ENCODE data around the gene LRIG2.
"Not testable (repeated sequence)": the region's sequence is repeated elsewhere in the genome, so short reads cannot be mapped to it uniquely, and the experiment has no call there.

Gene LRIG2

DNA sequence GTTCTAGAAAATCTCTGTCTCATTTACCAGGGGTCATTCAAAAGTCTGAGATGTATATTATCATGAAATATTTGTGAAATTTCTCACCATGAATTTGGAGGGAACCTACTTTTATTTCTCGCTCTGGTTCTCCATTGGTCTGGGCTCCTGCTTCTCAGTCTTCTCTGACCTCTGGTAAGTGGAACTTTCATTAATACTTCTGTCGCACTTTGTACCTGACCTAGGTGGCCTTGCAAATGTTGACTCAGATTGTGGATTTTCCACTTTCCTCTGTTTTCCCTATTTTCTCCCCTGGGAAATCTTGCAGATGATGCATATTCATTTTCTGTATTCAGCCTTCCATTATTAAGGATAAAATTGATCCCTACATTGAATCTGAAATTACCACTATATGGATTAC is 53.2 kb downstream of the LRIG2 start:
- DNase-seq (ENCODE audit: low read depth), result no peak

DNA sequence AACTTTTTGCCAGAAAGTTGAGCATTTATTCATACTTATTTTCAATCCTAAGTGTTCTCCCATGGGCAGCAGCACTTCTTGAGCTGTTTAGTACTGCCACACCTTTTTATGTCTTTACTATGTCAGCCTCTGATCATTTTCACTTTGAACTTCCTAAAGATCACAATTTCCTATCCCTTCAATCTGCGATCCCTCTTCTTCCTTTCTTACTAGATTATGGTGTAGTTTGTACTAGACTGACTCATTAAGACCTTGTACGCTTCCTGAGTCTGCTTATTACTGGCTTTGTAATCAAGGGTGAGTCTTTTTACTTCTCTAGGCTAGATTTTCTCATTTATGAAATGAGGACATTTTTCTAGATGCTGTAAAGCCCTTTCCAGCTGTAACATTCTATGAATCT is 55.1 kb downstream of the LRIG2 start:
- DNase-seq (ENCODE audit: low read depth), result no peak

DNA sequence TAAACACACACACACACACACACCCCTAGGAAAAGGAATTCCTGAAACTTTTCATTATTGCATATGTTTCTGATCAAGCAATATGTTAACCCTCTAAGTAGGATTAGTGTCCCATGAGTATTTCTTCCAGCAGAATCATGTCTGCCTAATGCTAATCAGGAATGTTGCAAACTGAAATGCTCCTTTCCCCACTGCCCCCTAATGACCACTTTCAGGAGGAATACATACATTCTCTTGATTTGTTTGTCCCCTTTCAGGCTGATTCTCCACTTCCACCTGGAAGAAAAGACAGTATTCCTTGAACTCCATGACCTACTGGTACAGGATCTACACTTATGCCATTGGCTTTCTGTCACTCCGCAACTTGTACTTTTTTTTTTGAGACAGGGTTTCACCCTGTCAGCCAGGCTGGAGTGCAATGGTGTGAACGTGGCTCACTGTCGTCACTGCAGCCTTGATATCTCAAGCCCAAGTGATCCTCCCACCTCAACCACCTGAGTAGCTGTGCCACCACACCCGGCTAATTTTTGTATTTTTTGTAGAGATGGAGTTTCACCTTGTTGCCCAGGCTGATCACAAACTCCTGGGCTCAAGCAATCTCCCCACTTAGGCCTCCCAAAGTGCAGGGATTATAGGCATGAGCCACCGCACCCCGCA is 56.7 kb downstream of the LRIG2 start:
- no peak for DNase-seq (ENCODE audit: low read depth)

DNA sequence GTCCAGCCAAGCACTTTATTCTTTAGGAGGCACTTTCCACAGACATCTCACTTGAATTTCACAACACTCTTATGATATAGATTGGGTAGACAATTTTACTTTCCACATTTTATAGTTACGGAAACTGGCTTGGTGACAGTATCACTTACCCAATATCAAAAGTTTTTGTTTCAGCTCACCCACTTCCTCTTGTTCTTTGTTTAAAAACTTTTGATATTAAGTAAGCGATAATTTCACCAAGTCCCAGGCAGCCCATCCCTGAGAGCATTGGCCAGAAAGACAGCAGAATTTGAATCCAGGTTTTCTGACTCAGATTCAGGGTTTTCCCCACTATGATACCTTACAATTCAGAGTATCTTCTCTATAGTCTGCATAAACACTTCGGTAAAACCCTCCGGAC is 60.0 kb downstream of the LRIG2 start:
- DNase-seq (ENCODE audit: low read depth), result no peak

GRCh38 chr1:113133759-113134158 is 60.8 kb downstream of the LRIG2 start:
- DNase-seq (ENCODE audit: low read depth), result no peak

GRCh38 chr1:113135460-113135859 is 62.5 kb downstream of the LRIG2 start:
- no peak for DNase-seq (ENCODE audit: low read depth)

DNA sequence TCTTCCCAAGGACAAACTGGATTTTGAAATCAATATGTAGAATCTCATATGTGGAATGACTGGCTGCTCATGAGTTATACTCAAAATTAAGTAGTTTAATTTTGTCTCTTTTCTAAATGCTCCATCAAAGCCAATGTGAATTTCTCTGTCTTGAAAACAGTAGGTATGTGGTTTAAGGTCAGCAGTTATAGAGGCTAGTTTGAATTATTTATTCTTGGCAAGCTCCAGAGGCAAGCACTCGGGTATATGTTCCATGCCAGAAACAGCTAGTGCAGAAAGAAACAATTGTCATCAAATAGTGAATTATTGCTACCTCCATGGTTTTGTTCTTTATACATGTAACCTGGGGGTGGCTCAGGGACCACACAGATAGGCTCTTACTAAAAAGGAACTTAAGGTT is 63.5 kb downstream of the LRIG2 start:
- no peak for DNase-seq (ENCODE audit: low read depth)

DNA sequence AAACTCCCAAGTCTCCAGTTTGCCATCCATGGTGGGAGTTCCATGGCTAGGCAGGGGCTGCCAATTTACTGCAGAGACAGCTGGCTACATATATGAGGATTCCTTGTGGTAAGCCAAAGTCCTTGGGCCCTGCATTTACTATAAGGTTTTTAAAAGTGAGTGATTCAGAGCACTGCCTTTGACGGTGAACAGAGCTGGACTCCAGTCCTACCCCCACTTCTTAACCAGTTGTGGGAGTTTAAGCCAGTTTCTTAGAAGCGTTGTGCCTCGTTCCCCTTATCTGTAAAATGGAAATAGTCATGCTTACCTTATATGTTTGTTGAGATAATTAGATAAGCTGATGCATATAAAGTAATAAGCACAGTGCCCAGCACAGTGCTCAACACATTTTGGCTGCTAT is 64.6 kb downstream of the LRIG2 start:
- no peak for DNase-seq (ENCODE audit: low read depth)

- DNase-seq (ENCODE audit: low read depth), result no peak
Observed at GRCh38 chr1:113138778-113139177, 65.8 kb downstream of the LRIG2 start.

DNA sequence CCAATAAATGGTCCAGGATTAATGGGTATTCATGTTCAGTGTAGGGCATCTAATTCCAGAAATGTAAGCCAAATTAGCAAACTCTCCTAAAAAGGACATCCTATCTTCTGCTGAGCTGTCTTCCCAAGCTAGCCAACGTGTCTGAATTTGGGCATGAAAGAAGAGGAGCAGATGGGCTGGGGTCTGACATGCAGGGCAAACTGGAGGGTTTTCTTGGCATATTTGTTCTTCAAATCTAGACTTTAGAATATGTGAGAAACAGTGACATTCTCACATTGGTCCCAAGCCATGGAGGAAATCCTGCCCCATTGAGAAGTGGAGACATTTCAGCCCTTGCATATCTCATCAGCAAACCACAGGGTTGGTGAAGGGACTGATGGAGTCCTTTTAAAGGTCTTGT is 67.2 kb downstream of the LRIG2 start:
- no peak for DNase-seq (ENCODE audit: low read depth)

DNA sequence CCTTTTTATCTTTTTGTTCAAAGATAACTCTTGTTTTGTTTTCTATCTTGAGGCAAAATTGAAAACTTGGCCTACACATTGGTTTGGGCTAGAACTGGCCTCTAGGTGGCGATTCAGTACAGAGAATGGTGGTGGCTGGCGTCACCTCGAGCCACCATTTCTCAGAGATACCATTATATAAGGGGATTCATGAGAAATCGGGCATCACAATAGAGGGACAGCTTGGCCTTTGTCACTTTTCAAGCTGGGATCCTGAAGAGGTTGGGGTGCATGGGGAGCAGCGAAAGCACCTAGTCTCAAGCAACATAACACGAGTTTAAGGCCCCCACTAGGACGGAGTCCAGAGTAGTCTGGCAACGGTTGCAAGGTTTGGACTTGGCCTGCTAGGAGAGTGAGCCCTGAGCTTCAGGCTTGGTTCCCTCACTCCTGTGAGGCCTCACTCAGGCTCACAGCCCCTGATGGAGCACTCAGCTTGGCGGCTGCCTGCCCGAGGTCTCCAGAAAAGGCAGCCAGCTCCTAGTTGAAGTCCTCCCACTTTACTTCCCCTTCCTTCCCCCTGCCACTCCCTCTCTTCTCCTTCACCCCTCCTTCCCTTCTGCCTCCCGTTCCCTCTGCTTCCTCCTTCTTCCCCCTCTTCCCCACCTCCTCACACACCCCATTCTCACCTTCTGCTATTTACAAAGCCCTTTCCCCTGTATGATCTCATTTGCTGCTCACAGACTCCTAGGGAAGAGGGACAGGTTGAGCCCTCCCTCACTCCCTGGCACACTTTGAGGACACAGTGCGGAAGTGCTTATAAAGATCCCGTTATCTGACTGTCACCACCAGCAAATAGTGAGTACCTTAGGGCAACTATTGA is 67.8 kb downstream of the LRIG2 start:
- peak; percentile 5 for DNase-seq (ENCODE audit: low read depth)

DNA sequence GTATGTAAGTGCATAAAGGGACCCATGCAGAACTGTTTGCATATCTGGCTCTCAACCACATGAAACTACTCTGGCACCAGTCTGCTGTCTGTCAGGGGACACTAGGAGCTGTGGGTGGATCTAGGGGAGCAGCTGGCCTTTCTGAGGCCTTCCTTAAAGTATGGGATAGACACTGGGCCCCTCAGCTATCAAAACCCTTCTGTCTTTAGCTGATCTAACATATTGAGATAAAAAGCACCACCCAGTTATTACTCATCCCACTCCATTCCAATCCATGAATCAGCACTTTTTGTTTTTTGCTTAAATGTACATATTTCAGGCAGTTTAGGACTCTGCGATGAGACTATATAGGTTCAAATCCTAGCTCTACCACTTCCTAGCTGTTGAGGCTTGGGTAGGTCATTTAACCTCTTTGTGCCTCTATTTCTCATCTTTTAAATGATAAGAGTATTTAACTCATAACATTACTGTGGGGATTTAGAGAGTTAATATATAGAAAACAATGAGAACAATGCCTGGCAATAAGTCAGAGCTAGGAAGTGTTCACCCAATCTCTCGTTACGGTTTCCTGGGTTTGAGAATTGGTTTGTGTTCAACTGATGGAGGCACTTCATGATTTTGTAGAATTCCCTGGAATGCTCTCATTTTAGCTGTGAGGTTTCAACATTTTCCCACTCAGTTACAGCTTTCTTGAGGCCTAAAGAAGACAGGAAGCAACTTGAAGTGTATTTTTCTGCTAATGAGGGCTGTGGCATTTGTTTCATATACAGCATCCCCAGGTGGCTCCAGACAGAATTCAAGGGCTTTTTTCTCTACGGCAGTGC is 68.9 kb downstream of the LRIG2 start:
- DNase-seq (ENCODE audit: low read depth), result no peak

- no peak for DNase-seq (ENCODE audit: low read depth)
Observed at GRCh38 chr1:113142791-113143190, 69.8 kb downstream of the LRIG2 start.

DNA sequence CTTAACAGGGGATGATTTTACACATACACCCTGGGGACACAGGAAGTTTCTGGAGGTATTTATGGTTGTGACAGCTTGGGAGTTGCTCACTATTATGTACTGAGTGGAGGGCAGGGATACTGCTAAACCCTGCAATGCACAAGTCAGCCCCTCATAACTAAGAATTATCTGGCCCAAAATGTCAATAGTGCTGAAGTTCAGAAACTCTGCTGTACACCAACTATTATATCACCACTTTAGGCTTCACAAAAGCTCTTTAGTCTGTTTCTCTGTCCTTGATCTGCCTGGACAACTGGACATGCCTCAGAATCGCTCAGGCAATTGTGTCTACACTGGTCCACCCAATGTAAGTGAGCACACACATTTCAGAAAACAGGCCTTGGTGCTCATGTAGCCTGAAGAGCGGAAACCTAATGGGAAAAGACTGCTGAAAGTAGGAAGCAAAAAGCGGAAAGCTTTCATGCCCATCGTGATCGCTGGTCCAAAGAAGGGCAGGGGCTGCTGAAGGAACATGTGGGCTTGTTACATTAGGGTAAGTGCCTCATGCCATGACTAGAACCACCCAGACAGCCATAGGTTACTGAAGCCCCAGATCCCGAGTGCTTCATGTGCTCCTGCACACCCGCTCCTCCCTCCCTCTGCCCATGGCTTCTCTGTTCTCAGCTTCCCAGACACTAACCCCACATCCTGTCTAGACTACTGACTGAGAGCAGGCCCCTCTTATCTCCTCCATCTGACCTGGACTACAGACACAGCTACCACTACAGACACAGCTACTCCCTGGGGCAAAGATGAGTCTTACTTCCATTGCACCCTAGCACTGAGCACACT is 73.5 kb downstream of the LRIG2 start:
- no peak for DNase-seq (ENCODE audit: low read depth)

DNA sequence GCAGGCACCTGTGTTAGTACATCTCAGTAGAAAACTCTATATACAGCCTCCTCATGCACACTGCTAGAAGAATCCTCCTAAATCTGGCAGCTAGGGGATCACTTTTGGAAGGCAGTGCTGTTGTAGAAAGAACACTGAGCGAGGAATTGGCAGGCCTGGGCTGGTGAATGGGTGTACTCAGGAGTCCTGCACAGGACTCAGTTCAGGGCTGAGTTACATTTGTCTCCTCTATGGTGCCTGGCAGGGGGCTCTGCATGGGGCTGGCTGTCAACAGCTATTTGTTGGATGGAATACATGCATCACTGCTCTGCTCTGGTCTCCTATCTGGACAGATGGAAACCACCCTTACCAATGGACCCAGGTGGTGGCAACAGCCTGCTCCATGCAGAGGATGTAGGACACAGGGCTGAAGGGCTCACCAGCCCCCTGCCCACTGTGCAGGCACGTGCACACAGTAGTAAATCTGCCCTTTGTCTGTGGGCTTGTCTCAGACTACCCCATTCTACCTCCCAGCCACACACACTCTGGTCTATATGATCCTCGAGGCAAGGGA is 74.2 kb downstream of the LRIG2 start:
- no peak for DNase-seq (ENCODE audit: low read depth)

- no peak for DNase-seq (ENCODE audit: low read depth)
Observed at GRCh38 chr1:113147826-113148225, 74.8 kb downstream of the LRIG2 start.

- DNase-seq (ENCODE audit: low read depth), result not testable (repeated sequence)
Observed at GRCh38 chr1:113150494-113150893, 77.5 kb downstream of the LRIG2 start.

GRCh38 chr1:113153116-113153803 is 80.3 kb downstream of the LRIG2 start:
- DNase-seq (ENCODE audit: low read depth), result no peak

- no peak for DNase-seq (ENCODE audit: low read depth)
Observed at GRCh38 chr1:113156368-113156767, 83.4 kb downstream of the LRIG2 start.

DNA sequence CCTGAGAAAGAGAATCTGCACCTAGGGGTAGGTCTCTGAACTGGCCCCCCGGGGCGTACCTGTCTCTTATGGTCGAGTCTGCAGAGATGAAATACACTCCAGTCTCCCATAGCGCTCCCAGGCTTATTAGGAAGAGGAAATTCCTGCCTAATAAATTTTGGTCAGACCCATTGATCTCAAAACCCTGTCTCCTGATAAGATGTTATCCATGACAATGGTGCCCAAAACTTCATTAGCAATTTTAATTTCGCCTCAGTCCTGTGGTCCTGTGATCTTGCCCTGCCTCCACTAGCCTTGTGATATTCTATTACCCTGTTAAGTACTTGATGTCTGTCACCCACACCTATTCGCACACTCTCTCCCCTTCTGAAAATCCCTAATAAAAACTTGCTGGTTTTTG is 85.7 kb downstream of the LRIG2 start:
- DNase-seq (ENCODE audit: low read depth), result not testable (repeated sequence)

GRCh38 chr1:113166473-113166872 is 93.5 kb downstream of the LRIG2 start:
- DNase-seq (ENCODE audit: low read depth), result no peak

All from activated T-helper 9 cell treated with anti-CD3 and anti-CD28 coated beads, Interleukin-2, amount 50 U/mL, for 16 hours (primary cell).